HepG2 (cell line): ENCODE measurements around the gene ALLC.

Experiments used
- EZH2 ChIP-seq: conservative IDR thresholded peaks from 2 replicates; pipeline ENCODE4 v1.6.1; 2012; ENCODE audit warnings: mild to moderate bottlenecking, low read depth, low read length, moderate library complexity
- HCFC1 ChIP-seq: fragments of 150-350 bp; IDR thresholded peaks from 2 replicates; pipeline ENCODE4 v1.6.1; 2014; ENCODE audit warnings: low read depth, low read length
- MAX ChIP-seq: IDR thresholded peaks from 2 replicates; pipeline ENCODE4 v1.6.1; 2012; ENCODE audit warnings: inconsistent platforms
- NFRKB ChIP-seq: fragments of 450-650 bp; IDR thresholded peaks from 2 replicates; pipeline ENCODE4 v1.6.1; 2017
- SOX5 ChIP-seq: IDR thresholded peaks from 2 replicates; pipeline ENCODE4 v1.6.1; 2016; ENCODE audit warnings: borderline replicate concordance

- TF ChIP-seq HCFC1 (no peak), EZH2 (no peak), MAX (no peak), NFRKB (no peak), SOX5 (no peak)
Measured at GRCh38 chr2:3712424-3712823, 54.4 kb downstream of the ALLC start.
